EH (cell line): ENCODE results near the gene AGAP2.

Experiments used
- DNase-seq: peaks from one replicate; pipeline ENCODE4 v3.0.0-alpha.2; 2015; ENCODE audit warnings: low read depth

AGAP2 gene

GRCh38 chr12:57767305-57767698, 28.8 kb upstream of the AGAP2 start:
- DNase-seq = no peak

DNA sequence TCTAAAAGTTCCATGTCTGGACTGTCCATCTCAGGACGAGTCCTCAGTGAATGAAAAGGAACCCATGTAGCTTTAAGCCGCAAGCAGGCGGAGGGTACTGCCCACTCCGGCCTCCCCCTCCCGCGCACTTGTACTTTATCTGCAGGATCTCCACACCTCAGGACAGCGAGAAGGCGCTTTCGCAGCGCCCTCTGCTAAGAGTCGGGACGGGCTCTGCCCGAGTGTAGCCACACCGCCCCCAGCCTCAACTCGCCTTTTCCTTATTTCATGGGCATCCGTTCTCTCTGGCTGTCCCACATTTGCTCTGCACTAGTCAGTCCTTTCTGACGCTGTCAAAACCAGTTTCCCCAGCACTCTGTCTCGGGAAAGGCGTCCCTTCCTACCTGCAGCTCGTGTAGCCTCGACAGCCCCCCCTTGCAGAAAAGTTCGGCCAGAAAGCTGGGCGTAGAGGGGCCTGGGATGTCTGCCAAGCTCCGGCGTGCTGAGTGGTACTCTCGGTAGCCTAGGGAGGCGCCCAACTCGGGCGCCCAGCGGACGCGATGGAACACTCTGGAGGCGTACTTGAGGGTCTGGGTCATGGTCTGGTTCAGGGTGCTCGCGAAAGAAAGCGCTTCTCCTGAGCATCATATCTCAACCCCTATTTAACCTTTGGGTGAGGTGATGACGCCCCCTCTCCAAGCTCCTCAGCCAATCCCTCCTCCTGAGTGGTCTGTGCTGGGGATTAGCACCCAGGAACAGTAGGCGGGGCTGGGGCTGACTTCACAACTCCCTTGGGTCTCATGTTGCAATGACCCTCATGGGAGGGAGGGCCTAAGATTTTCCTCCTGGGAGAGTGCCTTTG, 28.1 kb upstream of the AGAP2 start, which contains the start of gene CYP27B1:
TSS of gene CYP27B1 (minus strand) at position 615 of the 841 bp plus-strand sequence. CDS start at position 578, 37 bp downstream.
- peak; percentile 51 for DNase-seq

GRCh38 chr12:57765698-57766463, 27.3 kb upstream of the AGAP2 start:
- no peak for DNase-seq

- peak; percentile 41 for DNase-seq
Measured at GRCh38 chr12:57765003-57765697, 26.6 kb upstream of the AGAP2 start.

DNA sequence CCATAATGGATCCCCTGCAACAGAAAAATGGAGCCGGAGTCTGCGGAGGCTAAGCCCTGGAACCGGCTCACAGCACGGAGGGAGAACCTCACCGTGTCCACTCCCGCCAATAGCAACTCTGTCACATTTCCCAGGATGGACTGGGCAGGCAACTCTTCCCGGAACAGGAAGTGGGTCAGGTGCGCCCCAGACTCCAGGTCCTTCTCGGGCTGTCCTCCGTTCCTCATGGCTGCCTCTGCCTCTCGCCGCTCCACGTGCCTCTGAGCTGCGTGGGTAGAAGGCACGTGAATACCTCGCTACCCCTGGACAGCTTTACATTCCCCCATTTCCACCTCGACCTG, 26.1 kb upstream of the AGAP2 start:
- DNase-seq = no peak

GRCh38 chr12:57763881-57764661, 25.5 kb upstream of the AGAP2 start:
- no peak for DNase-seq

GRCh38 chr12:57762463-57762862, 23.9 kb upstream of the AGAP2 start:
- no peak for DNase-seq

GRCh38 chr12:57761391-57761998, 23.0 kb upstream of the AGAP2 start:
- no peak for DNase-seq

DNA sequence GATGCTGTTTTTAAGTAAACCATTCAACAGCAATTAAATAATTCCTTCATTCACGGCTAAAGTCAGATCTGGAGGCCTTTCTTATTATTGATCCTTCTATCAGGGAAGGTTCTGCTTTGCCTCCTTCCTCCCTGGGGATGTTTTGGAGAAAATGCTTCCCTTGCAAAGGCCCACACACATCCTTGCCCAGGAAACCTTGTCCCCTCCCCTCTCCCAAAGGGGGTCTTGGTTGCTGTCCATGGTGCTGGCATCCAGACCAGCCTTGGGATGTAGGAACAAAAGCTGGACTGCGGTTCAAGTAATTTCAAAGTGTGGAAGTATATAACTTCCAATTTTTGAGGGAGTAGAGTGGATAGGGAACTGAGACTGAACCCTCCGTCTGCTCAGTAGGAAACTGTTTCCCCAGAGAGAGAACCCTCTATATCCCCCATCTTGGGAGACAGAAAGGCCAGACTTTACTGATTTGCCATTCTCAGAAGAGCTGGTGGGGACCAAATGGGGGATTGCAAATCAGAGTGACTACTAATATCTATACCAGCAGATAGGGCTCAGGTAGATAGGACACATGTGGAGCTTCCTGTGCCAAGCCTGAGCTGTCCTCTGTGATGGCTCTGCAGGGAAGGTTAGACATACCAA, 21.9 kb upstream of the AGAP2 start:
- DNase-seq = no peak

DNA sequence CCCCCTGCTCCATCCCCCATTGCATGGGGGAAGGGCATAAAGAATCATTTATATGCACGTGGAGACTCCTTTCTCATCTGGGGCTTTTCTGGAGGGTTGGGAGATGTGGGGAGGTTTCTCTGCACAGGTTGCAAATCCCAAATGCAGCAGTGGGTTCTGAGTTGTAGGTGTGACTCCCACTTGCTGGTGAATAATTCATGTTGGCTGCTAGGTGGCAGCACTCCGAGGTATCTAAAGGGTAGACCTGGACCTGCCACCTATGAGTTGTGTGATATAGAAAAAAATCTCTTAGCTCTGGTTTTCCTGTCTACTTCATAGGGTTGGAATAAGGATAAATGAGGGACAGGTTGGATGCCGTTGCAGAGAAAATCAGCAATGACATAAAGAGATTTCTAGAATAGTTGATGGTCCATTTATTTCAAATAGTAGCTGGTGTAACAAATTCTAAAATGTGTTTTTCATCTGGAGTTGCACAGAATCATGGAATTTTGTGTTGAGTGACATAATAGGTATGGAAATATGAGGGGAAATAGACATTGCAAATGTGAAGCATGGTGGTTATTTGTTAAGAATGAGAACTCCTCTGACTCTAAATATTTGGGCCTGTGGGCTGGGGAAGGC, 20.9 kb upstream of the AGAP2 start:
- DNase-seq = no peak

- no peak for DNase-seq
Measured at GRCh38 chr12:57758552-57759359, 20.2 kb upstream of the AGAP2 start.

DNA sequence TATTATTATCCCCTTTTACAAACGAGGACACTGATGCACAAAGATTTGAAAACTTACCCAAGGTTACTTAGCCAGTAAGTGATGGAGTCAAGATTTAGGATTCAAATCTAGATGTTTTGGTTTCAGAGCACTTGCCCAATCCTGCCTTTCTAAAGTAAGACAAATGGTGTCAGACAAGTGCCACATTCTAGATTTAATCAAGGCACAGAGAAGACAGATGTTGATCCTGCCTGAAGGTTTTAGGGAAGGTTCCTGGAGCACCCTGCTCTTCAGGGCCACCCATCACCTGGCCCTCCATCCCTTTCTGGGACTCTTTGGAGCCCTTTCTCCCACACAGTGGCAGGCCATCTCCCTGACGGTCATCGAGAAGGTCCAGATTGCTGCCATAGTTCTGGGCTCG, 19.2 kb upstream of the AGAP2 start:
- DNase-seq = no peak

GRCh38 chr12:57756406-57757341, 18.1 kb upstream of the AGAP2 start:
- no peak for DNase-seq

DNA sequence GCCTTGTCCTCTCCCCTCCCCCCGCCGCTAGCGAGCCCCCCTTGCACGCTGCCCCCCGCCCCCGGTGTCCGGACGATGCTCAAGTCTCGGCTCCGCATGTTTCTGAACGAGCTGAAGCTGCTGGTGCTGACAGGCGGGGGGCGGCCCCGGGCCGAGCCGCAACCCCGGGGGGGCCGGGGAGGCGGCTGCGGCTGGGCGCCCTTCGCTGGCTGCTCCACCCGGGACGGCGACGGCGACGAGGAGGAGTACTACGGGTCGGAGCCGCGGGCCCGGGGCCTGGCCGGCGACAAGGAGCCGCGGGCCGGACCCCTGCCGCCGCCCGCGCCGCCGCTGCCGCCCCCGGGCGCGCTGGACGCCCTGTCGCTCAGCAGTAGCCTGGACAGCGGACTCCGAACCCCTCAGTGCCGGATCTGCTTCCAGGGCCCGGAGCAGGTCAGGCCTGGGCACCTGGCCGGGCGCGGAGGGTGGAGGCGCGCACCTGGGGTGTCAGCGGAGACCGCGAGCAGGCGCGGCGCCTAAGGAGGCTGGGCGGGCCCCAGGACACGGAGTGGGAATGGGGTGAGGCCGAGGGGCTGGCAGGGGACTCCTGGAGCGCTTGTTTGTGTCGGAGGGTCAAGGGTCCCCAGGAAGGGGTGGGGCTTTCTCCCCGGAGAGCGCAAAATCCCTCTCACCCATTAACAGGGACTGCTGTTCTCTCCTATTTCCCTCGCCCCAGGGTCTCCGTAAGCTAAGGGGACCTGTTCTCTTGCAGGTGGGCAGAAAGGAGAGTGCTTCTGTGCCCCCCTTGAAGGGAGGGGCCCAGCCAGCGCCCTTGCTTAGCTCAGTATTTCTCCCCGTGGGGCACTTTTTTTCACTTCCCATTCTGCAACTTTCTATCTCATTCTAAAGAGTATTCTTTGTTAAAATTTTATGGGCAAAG, 17.2 kb upstream of the AGAP2 start:
- DNase-seq = no peak

DNA sequence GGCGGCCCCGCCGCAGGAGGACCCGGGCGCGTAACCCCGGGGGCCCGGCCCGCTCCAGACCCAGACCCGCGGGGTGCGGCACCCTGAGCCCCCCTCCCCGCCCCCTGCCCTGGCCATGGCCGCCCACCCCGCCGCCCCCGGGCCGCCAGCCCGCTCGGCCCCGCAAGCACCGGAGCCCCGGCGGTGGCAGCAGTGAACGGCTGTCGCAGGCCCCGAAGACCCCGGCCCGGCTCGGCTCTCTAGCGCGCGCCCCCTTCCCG, 16.6 kb upstream of the AGAP2 start:
- no peak for DNase-seq

DNA sequence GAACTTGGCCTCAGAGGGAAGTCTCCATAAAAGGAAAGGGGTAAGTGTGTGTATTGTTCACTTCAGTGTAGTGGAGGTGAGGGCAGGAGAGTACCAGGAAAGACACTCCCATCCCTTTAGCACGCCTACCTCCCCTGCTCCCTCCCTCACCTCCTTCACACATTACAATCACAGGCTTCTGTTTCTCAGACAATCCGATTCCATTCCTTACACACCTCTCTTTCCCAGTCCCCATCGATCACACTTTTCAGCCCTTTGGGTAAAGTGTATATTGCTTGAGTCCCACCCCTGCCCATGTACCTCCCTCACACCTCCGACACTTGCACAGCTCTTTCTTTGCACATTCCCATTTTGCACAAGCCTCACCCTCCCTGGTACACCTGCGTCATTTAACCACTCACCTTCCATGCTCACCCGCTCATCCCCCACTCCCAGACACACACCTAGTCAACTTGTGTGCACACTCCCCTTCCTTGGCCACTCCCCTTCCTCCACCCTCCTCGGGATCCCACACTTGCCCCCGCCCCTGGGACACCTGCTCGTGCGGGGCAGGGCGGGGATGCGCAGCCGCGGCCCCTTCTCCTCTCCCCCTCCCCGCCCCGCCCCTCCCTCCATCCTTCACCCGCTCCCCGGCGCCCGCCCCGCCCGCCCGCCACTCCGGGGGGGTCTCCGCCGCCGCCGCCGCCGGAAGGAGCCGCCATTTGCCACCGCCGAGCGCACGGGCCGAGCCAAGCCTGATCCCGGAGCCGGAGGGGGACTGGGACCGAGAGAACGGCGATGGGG, 16.1 kb upstream of the AGAP2 start, which contains the start of gene MARCHF9:
TSS of gene MARCHF9 (plus strand) at position 693 of the 783 bp plus-strand sequence. CDS start 426 bp downstream, outside the sequence.
- DNase-seq = no peak
